Keratinocyte (primary cell): Measurements from ENCODE around the gene FLT3LG. TPM values are rescaled to one million over a fixed set of nuclear protein-coding genes. Genes with fewer than 3 reads are reported as not detected.
A peak's percentile ranks its signal among the peaks of the same experiment; 100 is the strongest.

Source experiments
- DNase-seq: peaks from one replicate; pipeline ENCODE4 v3.0.0-alpha.2; 2011; ENCODE audit warnings: low read depth, missing footprints, low spot score
- FAIRE-seq: peaks from 2 replicates; lab custom pipeline; 2011; peaks lifted over from hg19 to GRCh38; lab: Jason Lieb, UNC
- H2AFZ ChIP-seq: 2 replicates; pipeline ENCODE4 v1.6.0; 2012; ENCODE audit warnings: low read length, control low read depth, inconsistent platforms; ENCODE audit not compliant: control insufficient read depth
- H3K27ac ChIP-seq: 2 replicates; pipeline ENCODE4 v1.5.1; 2011; ENCODE audit warnings: low read length; ENCODE audit not compliant: control insufficient read depth, insufficient read depth
- H3K27me3 ChIP-seq: 3 replicates; pipeline ENCODE4 v1.6.0; 2011; ENCODE audit warnings: low read length; ENCODE audit not compliant: control insufficient read depth, insufficient read depth; ENCODE audit errors: extremely low read depth
- H3K36me3 ChIP-seq, 2 experiments: 2 replicates in 1 of 2; 3 replicates in 1 of 2; pipeline ENCODE4 v1.5.1; 2011; ENCODE audit warnings: low read length in 2 of 2, mild to moderate bottlenecking in 1 of 2; ENCODE audit not compliant: control insufficient read depth in 2 of 2, insufficient read depth in 2 of 2; ENCODE audit errors: extremely low read depth in 1 of 2
- H3K4me1 ChIP-seq: 3 replicates; pipeline ENCODE4 v1.5.1; 2011; ENCODE audit warnings: low read length; ENCODE audit not compliant: control insufficient read depth, insufficient read depth; ENCODE audit errors: extremely low read depth
- H3K4me2 ChIP-seq: 3 replicates; pipeline ENCODE4 v1.6.0; 2011; ENCODE audit warnings: low read depth, low read length; ENCODE audit not compliant: control insufficient read depth, insufficient read depth; ENCODE audit errors: extremely low read depth
- H3K4me3 ChIP-seq, 3 experiments: fragments of 200-600 bp in 1 of 3; sonication (generic) in 1 of 3; 2 replicates in 2 of 3; 3 replicates in 1 of 3; pipeline ENCODE4 v1.5.1; 2011 to 2016; ENCODE audit warnings: low read length in 3 of 3, mild to moderate bottlenecking in 3 of 3, control low read depth in 2 of 3, inconsistent platforms in 1 of 3, low read depth in 1 of 3, mixed read lengths in 1 of 3, mixed run types in 1 of 3, moderate library complexity in 1 of 3; ENCODE audit not compliant: control insufficient read depth in 2 of 3, insufficient read depth in 2 of 3; ENCODE audit errors: extremely low read depth in 1 of 3
- H3K79me2 ChIP-seq: 2 replicates; pipeline ENCODE4 v1.6.0; 2012; ENCODE audit warnings: low read length; ENCODE audit not compliant: control insufficient read depth, insufficient read depth
- H3K9ac ChIP-seq: 3 replicates; pipeline ENCODE4 v1.6.0; 2011; ENCODE audit warnings: low read length; ENCODE audit not compliant: control insufficient read depth, insufficient read depth; ENCODE audit errors: extremely low read depth
- H3K9me1 ChIP-seq: 3 replicates; pipeline ENCODE4 v1.6.0; 2011; ENCODE audit warnings: low read length; ENCODE audit not compliant: control insufficient read depth, insufficient read depth; ENCODE audit errors: extremely low read depth
- H3K9me3 ChIP-seq: 2 replicates; pipeline ENCODE4 v1.5.1; 2012; ENCODE audit warnings: low read depth, low read length; ENCODE audit not compliant: control insufficient read depth
- H4K20me1 ChIP-seq: 3 replicates; pipeline ENCODE4 v1.6.0; 2011; ENCODE audit warnings: low read length; ENCODE audit not compliant: control insufficient read depth, insufficient read depth; ENCODE audit errors: extremely low read depth
- CTCF ChIP-seq, 3 experiments: IDR thresholded peaks in 1 of 3; conservative IDR thresholded peaks in 1 of 3; optimal IDR thresholded peaks in 1 of 3; 2 replicates in 2 of 3; 3 replicates in 1 of 3; pipeline versions ENCODE3 to v1.5.1; 2011; ENCODE audit warnings: low read length in 3 of 3, mild to moderate bottlenecking in 3 of 3, moderate library complexity in 2 of 3, control low read depth in 1 of 3, inconsistent platforms in 1 of 3; ENCODE audit not compliant: insufficient read depth in 2 of 3; ENCODE audit errors: extremely low read depth in 1 of 3
- EZH2 ChIP-seq: IDR thresholded peaks from one replicate; pipeline ENCODE4 v1.6.1; 2012; ENCODE audit warnings: inconsistent platforms, mild to moderate bottlenecking, low read length, moderate library complexity
- dilution Hi-C: fragments of 300-500 bp; cut with MboI; formaldehyde crosslinking; loops from one replicate; pipeline ENCODE4 v1.7.0; 2020; ENCODE audit warnings: low sequenced_read_pairs; ENCODE audit not compliant: extremely low pct_ligation_motif_present
- polyA plus RNA-seq, 5 experiments: library from polyadenylated mRNA; depleted of rRNA in 3 of 5; stranded (reverse) in 3 of 5; stranded (forward) in 1 of 5; unstranded in 1 of 5; fragments of >200 nt; gene quantifications; 1 replicate in 1 of 5; 2 replicates in 3 of 5; 3 replicates in 1 of 5; pipeline versions ENCODE4 v1.2.1 to v1.2.3, GENCODE V29; 2011 to 2012; ENCODE audit warnings: missing spikeins in 2 of 5, low read depth in 1 of 5, low replicate concordance in 1 of 5

FLT3LG gene
- polyA plus RNA-seq, 1 donor (not counting 4 experiments of a cell fraction or from before 2014, with no cell fraction given) = 0.80 TPM

GRCh38 chr19:49445997-49446396 lies 28.0 kb upstream of the FLT3LG start:
- FAIRE-seq (no peak), DNase-seq (no peak)
- Histone ChIP-seq H3K9me1 (no peaks in the 10 kb centered on the region), H4K20me1 (no peaks in the 10 kb centered on the region), H3K9ac (no peak overlapping the region), H3K79me2 (peaks cover 9% of the 10 kb centered on the region), H3K9me3 (no peaks in the 10 kb centered on the region), H3K27me3 (peaks cover 16% of the 10 kb centered on the region), H3K4me1 (peaks cover 11% of the 10 kb centered on the region), H3K27ac (no peak overlapping the region), H3K4me2 (no peak overlapping the region), H3K4me3 (no peak overlapping the region), H3K36me3 (peaks cover 7 to 13% of the 10 kb centered on the region in 2 experiments), H2AFZ (no peak overlapping the region)
- dilution Hi-C loops = no loop called here
- TF ChIP-seq EZH2 (no peak), CTCF (optimal IDR thresholded peaks at IDR 0.05 in 1 of 3, IDR thresholded peaks at IDR 0.05 in 1 of 3, conservative IDR thresholded peaks at IDR 0.05 in 1 of 3; ENCODE audit: extremely low read depth in 1 of 3, insufficient read depth in 2 of 3, low read length in 3 of 3) (peak in 1 of 3 experiments; percentile 14)

GRCh38 chr19:49447485-49448431 lies 26.3 kb upstream of the FLT3LG start:
- no peak for FAIRE-seq
- Histone ChIP-seq H3K9me3 (no peaks in the 10 kb centered on the region), H4K20me1 (no peaks in the 10 kb centered on the region), H3K27me3 (no peaks in the 10 kb centered on the region), H3K79me2 (peaks cover 13% of the 10 kb centered on the region), H3K27ac (no peak overlapping the region), H3K4me1 (peaks cover 6% of the 10 kb centered on the region), H3K9ac (no peak overlapping the region), H2AFZ (no peak overlapping the region), H3K4me2 (no peak overlapping the region), H3K4me3 (no peak overlapping the region), H3K9me1 (no peaks in the 10 kb centered on the region), H3K36me3 (peaks cover 7 to 13% of the 10 kb centered on the region in 2 experiments)
- dilution Hi-C loops = no loop called here
- DNase-seq = no peak
- TF ChIP-seq EZH2 (no peak), CTCF (optimal IDR thresholded peaks at IDR 0.05 in 1 of 3, IDR thresholded peaks at IDR 0.05 in 1 of 3, conservative IDR thresholded peaks at IDR 0.05 in 1 of 3; ENCODE audit: extremely low read depth in 1 of 3, insufficient read depth in 2 of 3, low read length in 3 of 3) (no peak)
